ENCODE data around the gene METTL27.
A peak's percentile ranks its signal among the peaks of the same experiment; 100 is the strongest.

The METTL27 gene

DNA sequence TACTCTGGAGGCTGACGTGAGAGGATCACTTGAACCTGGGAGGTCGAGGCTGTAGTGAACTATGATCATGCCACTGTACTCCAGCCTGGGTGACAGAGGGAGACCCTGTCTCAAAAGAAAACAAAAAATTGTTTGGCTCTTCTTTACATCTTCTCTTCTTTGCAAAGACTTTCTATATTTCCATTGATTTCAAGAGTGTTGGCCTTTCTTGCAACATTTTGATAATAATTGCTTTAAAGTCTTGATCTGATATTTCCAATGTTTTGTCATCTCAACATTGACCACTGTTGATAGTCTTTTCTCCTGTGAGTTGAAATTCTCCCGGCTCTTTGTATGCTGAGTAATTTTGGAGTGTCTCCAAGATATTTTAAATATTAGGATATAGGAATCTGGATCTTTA is 29.3 kb downstream of the METTL27 start:
- no peak overlapping the region for H3K4me3 ChIP-seq (replicated peaks; ENCODE audit: insufficient read depth, low read length)
- DNase-seq (ENCODE audit: low read depth in 1 of 2, low spot score in 1 of 2), result no peak

DNA sequence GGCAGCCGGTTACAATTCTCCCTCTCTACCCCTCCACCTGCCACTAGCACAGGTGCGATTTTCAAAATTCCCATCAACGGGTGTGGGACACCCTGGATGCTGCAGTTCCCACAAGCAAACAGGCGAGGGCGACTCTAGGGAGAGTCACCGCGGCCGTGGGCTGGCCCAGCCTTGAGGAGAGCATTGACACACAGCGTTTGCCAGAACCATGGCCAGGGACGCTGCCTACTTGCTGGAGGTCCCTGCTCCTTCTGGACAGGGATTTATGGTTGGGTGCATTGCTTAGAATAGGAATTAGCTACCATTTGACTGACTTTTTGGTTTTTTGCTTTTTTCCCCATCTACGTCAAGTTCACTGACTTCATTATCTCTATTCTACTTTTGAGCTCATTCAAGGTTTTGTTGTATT is 30.6 kb downstream of the METTL27 start:
- no peak overlapping the region for H3K27ac ChIP-seq (replicated peaks)
- H3K4me3 ChIP-seq (replicated peaks; ENCODE audit: insufficient read depth, low read length), result no peak overlapping the region
- H3K27me3 ChIP-seq (ENCODE audit: insufficient read depth, poor library complexity, severe bottlenecking), result no peaks in the 10 kb centered on the region
- TF ChIP-seq SPI1 (IDR thresholded peaks at IDR 0.05; ENCODE audit: borderline replicate concordance, low read depth) (no peak), POLR2AphosphoS5 (IDR thresholded peaks at IDR 0.05; ENCODE audit: low read depth) (no peak), GABPA (IDR thresholded peaks at IDR 0.05; ENCODE audit: low read depth) (no peak)
- TF ChIP-seq, protein P1, sequence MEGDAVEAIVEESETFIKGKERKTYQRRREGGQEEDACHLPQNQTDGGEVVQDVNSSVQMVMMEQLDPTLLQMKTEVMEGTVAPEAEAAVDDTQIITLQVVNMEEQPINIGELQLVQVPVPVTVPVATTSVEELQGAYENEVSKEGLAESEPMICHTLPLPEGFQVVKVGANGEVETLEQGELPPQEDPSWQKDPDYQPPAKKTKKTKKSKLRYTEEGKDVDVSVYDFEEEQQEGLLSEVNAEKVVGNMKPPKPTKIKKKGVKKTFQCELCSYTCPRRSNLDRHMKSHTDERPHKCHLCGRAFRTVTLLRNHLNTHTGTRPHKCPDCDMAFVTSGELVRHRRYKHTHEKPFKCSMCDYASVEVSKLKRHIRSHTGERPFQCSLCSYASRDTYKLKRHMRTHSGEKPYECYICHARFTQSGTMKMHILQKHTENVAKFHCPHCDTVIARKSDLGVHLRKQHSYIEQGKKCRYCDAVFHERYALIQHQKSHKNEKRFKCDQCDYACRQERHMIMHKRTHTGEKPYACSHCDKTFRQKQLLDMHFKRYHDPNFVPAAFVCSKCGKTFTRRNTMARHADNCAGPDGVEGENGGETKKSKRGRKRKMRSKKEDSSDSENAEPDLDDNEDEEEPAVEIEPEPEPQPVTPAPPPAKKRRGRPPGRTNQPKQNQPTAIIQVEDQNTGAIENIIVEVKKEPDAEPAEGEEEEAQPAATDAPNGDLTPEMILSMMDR (IDR thresholded peaks at IDR 0.05; ENCODE audit: insufficient read depth, low read length), result peak; percentile 76
- TF ChIP-seq, protein P2, sequence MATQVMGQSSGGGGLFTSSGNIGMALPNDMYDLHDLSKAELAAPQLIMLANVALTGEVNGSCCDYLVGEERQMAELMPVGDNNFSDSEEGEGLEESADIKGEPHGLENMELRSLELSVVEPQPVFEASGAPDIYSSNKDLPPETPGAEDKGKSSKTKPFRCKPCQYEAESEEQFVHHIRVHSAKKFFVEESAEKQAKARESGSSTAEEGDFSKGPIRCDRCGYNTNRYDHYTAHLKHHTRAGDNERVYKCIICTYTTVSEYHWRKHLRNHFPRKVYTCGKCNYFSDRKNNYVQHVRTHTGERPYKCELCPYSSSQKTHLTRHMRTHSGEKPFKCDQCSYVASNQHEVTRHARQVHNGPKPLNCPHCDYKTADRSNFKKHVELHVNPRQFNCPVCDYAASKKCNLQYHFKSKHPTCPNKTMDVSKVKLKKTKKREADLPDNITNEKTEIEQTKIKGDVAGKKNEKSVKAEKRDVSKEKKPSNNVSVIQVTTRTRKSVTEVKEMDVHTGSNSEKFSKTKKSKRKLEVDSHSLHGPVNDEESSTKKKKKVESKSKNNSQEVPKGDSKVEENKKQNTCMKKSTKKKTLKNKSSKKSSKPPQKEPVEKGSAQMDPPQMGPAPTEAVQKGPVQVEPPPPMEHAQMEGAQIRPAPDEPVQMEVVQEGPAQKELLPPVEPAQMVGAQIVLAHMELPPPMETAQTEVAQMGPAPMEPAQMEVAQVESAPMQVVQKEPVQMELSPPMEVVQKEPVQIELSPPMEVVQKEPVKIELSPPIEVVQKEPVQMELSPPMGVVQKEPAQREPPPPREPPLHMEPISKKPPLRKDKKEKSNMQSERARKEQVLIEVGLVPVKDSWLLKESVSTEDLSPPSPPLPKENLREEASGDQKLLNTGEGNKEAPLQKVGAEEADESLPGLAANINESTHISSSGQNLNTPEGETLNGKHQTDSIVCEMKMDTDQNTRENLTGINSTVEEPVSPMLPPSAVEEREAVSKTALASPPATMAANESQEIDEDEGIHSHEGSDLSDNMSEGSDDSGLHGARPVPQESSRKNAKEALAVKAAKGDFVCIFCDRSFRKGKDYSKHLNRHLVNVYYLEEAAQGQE (IDR thresholded peaks at IDR 0.05; ENCODE audit: insufficient replicate concordance, low read depth), result peak; percentile 77
- DNase-seq (ENCODE audit: low read depth in 1 of 2, low spot score in 1 of 2), result peak; percentile 26 to 44

More for the DNA sequence above, 29.3 kb downstream of the METTL27 start:
- H3K27me3 ChIP-seq (ENCODE audit: insufficient read depth, poor library complexity, severe bottlenecking), result no peaks in the 10 kb centered on the region
- no peak overlapping the region for H3K27ac ChIP-seq (replicated peaks)
- TF ChIP-seq GABPA (IDR thresholded peaks at IDR 0.05; ENCODE audit: low read depth) (no peak), SPI1 (IDR thresholded peaks at IDR 0.05; ENCODE audit: borderline replicate concordance, low read depth) (no peak), POLR2AphosphoS5 (IDR thresholded peaks at IDR 0.05; ENCODE audit: low read depth) (no peak)
- TF ChIP-seq, protein P1 (IDR thresholded peaks at IDR 0.05; ENCODE audit: insufficient read depth, low read length), result no peak
- TF ChIP-seq, protein P2 (IDR thresholded peaks at IDR 0.05; ENCODE audit: insufficient replicate concordance, low read depth), result no peak

DNA sequence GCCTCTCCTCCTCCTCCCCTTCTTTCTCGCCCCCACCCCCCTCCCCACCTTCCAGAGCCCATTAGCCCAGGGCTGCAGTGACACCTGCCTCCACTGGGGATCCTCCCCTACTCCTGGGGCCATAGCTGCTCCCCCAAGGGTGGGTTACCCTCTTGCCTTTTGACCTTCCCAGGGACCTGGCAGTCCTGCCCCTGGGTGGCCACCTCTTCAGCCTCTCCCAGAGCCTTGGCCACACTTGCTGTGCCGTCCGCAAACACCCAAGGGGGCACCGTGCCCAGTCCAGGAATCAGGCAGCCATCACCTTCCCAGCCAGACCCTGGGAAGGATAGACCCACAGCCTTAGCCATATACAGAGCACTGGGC is 31.3 kb downstream of the METTL27 start:
- no peak for DNase-seq (ENCODE audit: low read depth in 1 of 2, low spot score in 1 of 2)
- Histone ChIP-seq H3K27ac (replicated peaks) (no peak overlapping the region), H3K4me3 (replicated peaks; ENCODE audit: insufficient read depth, low read length) (no peak overlapping the region), H3K27me3 (ENCODE audit: insufficient read depth, poor library complexity, severe bottlenecking) (no peaks in the 10 kb centered on the region)
- TF ChIP-seq SPI1 (IDR thresholded peaks at IDR 0.05; ENCODE audit: borderline replicate concordance, low read depth) (no peak), POLR2AphosphoS5 (IDR thresholded peaks at IDR 0.05; ENCODE audit: low read depth) (no peak), GABPA (IDR thresholded peaks at IDR 0.05; ENCODE audit: low read depth) (no peak)
- TF ChIP-seq, protein P2 (IDR thresholded peaks at IDR 0.05; ENCODE audit: insufficient replicate concordance, low read depth), result no peak
- TF ChIP-seq, protein P1 (IDR thresholded peaks at IDR 0.05; ENCODE audit: insufficient read depth, low read length), result no peak
